ENCODE data around the gene CDH11. TPM values are rescaled to one million over a fixed set of nuclear protein-coding genes. Genes with fewer than 3 reads are reported as not detected.

Gene CDH11
- total and polyA plus RNA-seq, 2 of the 4 experiments (the other 2 are of a cell fraction), result 266 to 601 TPM

GRCh38 chr16:65044873-65045272, 77.0 kb downstream of the CDH11 start:
- no TSS peak for BruUV-seq (replicated peaks)
- peaks cover 29% of the 10 kb centered on the region for H3K9me1 ChIP-seq (ENCODE audit: insufficient read depth, low read length)
- peak overlapping the region; percentile 75 for H3K4ac ChIP-seq (ENCODE audit: low read depth, low read length)
- no CpG with 5 or more reads among the region's 5 CpGs for WGBS, 2 experiments (ENCODE audit: extremely low coverage in 2 of 2, insufficient read length in 1 of 2)
- peak overlapping the region in 1 of 2 experiments; percentile 28; a peak in 1 of 4 replicates for H4K8ac ChIP-seq (ENCODE audit: low read depth in 2 of 2, low read length in 2 of 2)
- H3K9ac ChIP-seq (ENCODE audit: low read depth, low read length), result no peak overlapping the region
- H3K56ac ChIP-seq (ENCODE audit: extremely low read depth, insufficient read depth, low read length), result no peak overlapping the region
- H3K4me1 ChIP-seq (ENCODE audit: control insufficient read depth, insufficient read depth, low read length), result peaks cover 19% of the 10 kb centered on the region
- peaks cover 44% of the 10 kb centered on the region for H3K36me3 ChIP-seq (ENCODE audit: control insufficient read depth, insufficient read depth, low read length)
- intact Hi-C loops (cut with micrococcal nuclease) (no loop called here), dilution Hi-C loops (cut with HindIII; ENCODE audit: low sequenced_read_pairs, unreplicated experiment) (no loop called here), in situ Hi-C loops (cut with MboI; ENCODE audit: low sequenced_read_pairs) (no loop called here)
- peak overlapping the region; percentile 47; the same call in 1 of the 2 replicates for H2BK120ac ChIP-seq (ENCODE audit: low read depth, low read length)
- ChIA-PET POLR2A (ENCODE audit: unreplicated experiment) (no interaction called here), CTCF (no interaction called here)
- peak overlapping the region; percentile 43 for H3K4me2 ChIP-seq (ENCODE audit: low read depth, low read length)
- TF ChIP-seq MAZ (IDR thresholded peaks at IDR 0.05; ENCODE audit: borderline replicate concordance, low read depth, low read length) (peak; percentile 64), BHLHE40 (IDR thresholded peaks at IDR 0.05; ENCODE audit: low read depth, low read length) (peak; percentile 68), CEBPB (IDR thresholded peaks at IDR 0.05; ENCODE audit: low read depth, low read length) (peak; percentile 38; the same call in 1 of the 2 replicates), FOS (IDR thresholded peaks at IDR 0.05; ENCODE audit: low read depth, low read length) (0 out of 2 replicates have a peak, but pooled peaks have one; percentile 3), MXI1 (IDR thresholded peaks at IDR 0.05; ENCODE audit: borderline replicate concordance, low read depth, low read length) (no peak)
- H4K91ac ChIP-seq (ENCODE audit: insufficient read depth, low read depth, low read length), result 0 out of 2 replicates have a peak overlapping the region, but pooled peaks have one; percentile 8
- H3K27me3 ChIP-seq (ENCODE audit: control insufficient read depth, insufficient read depth, low read length), result no peaks in the 10 kb centered on the region
- peak overlapping the region; percentile 60; the same call in 1 of the 2 replicates for H3K14ac ChIP-seq (replicated peaks; ENCODE audit: low read depth, low read length)
- no peak overlapping the region for H4K5ac ChIP-seq (ENCODE audit: low read depth, low read length)
- peaks cover 60% of the 10 kb centered on the region for H4K20me1 ChIP-seq (ENCODE audit: insufficient read depth, low read length)
- 0 out of 2 replicates have a peak overlapping the region, but pooled peaks have one; percentile 33 for H2AK5ac ChIP-seq (ENCODE audit: low read depth, low read length)
- H3K9me3 ChIP-seq (ENCODE audit: control insufficient read depth, insufficient read depth, low read length), result no peaks in the 10 kb centered on the region
- H2AFZ ChIP-seq (replicated peaks; ENCODE audit: low read length, poor library complexity), result no peak overlapping the region
- H2BK20ac ChIP-seq (ENCODE audit: low read depth, low read length), result peak overlapping the region; percentile 26; the same call in 1 of the 2 replicates
- H2AK9ac ChIP-seq (replicated peaks; ENCODE audit: low read depth, low read length, poor library complexity), result no peak overlapping the region
- 0 out of 2 replicates have a peak overlapping the region, but pooled peaks have one; percentile 0 for H3K18ac ChIP-seq (ENCODE audit: low read depth, low read length)
- DNase-seq (peak; percentile 92), ATAC-seq (ENCODE audit: low read depth) (peak; percentile 82)
- peaks cover 50 to 78% of the 10 kb centered on the region in 2 experiments for H3K79me1 ChIP-seq (ENCODE audit: low read depth in 1 of 2, low read length in 2 of 2)
- H2BK15ac ChIP-seq (ENCODE audit: low read depth, low read length), result no peak overlapping the region
- H3K4me3 ChIP-seq (ENCODE audit: insufficient read depth, low read depth, low read length), result no peak overlapping the region
- H3K23ac ChIP-seq (ENCODE audit: low read depth, low read length), result peak overlapping the region; percentile 72; the same call in 1 of the 2 replicates
- H2BK5ac ChIP-seq (ENCODE audit: low read depth, low read length, poor library complexity, severe bottlenecking), result peak overlapping the region; percentile 14
- peak overlapping the region; percentile 12; the same call in 1 of the 2 replicates for H3K27ac ChIP-seq (ENCODE audit: insufficient read depth, low read length)
